Measurements from ENCODE around the gene PIAS4. TPM values are rescaled to one million over a fixed set of nuclear protein-coding genes. Genes with fewer than 3 reads are reported as not detected.

PIAS4 gene
- total RNA-seq, 3 donors from 2014 or later, result 9.4 to 17.0 (median 15.7) TPM

DNA sequence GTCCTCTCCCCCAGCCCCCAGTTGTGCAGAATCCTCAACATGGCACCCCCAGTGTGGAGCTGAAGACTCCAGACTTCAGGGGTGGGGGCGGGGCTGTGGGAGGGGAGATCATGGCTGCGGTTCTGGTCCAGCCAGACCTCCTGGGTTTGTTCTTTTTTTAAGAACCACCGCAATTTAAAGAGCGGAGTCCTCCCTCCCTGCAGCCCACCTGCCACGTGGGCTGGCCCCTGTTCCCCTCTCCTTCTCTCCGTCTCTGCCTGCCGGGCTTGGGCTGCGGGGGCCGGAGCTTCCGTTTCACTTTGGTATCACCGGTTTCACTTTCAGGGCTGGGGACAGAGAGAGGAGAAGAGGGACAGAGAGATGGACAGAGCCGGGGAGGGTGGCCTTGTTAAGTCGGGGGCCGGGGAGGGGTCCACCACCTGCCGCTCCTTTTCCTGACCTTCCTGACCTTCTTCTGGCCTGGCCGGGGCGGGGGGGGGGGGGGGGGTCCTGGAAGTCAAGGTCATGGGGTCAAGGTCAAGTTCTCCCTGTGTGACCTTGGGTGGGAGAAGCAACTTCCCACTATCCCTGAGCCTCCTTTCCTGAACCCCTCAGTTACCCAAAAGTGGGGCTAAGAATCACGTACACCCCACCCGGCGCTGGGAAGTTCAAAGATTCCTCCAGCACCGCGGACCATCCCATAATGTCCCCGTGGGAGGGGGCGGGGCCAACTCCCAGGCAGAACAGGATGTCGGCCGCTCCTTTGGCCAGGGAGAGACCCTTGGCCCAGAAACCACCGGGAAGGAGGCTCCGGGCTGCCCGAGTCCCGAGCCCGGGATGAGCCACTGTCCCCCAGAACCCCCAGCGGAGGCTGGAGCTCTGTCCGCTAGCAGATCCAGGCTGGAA lies 70.5 kb downstream of the PIAS4 start:
- intact Hi-C loops (cut with DNase I; ENCODE audit: low total_unique reads), result no loop called here

GRCh38 chr19:4080473-4080872 lies 72.9 kb downstream of the PIAS4 start:
- Histone ChIP-seq H3K4me1 (no peaks in the 10 kb centered on the region), H3K36me3 (no peaks in the 10 kb centered on the region), H3K4me3 (no peak overlapping the region), H3K9me3 (no peaks in the 10 kb centered on the region), H3K27ac (no peak overlapping the region), H3K27me3 (no peaks in the 10 kb centered on the region)
- DNase-seq (ENCODE audit: low spot score in 2 of 2), result no peak
- intact Hi-C loops (cut with DNase I; ENCODE audit: low total_unique reads), result no loop called here
- TF ChIP-seq, protein P1, sequence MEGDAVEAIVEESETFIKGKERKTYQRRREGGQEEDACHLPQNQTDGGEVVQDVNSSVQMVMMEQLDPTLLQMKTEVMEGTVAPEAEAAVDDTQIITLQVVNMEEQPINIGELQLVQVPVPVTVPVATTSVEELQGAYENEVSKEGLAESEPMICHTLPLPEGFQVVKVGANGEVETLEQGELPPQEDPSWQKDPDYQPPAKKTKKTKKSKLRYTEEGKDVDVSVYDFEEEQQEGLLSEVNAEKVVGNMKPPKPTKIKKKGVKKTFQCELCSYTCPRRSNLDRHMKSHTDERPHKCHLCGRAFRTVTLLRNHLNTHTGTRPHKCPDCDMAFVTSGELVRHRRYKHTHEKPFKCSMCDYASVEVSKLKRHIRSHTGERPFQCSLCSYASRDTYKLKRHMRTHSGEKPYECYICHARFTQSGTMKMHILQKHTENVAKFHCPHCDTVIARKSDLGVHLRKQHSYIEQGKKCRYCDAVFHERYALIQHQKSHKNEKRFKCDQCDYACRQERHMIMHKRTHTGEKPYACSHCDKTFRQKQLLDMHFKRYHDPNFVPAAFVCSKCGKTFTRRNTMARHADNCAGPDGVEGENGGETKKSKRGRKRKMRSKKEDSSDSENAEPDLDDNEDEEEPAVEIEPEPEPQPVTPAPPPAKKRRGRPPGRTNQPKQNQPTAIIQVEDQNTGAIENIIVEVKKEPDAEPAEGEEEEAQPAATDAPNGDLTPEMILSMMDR (IDR thresholded peaks at IDR 0.05), result no peak

More for the DNA sequence above, 70.5 kb downstream of the PIAS4 start:
- no peaks in the 10 kb centered on the region for H3K9me3 ChIP-seq
- no peaks in the 10 kb centered on the region for H3K36me3 ChIP-seq
- no peaks in the 10 kb centered on the region for H3K4me1 ChIP-seq
- H3K27me3 ChIP-seq, result no peaks in the 10 kb centered on the region
- H3K27ac ChIP-seq, result peak overlapping the region; percentile 86 to 88
- peak; percentile 42 to 70 for DNase-seq (ENCODE audit: low spot score in 2 of 2)
- TF ChIP-seq POLR2AphosphoS5 (IDR thresholded peaks at IDR 0.05), result no peak
- no peak for TF ChIP-seq POLR2A (IDR thresholded peaks at IDR 0.05)
- TF ChIP-seq, protein P1 (IDR thresholded peaks at IDR 0.05), result no peak
- peak overlapping the region; percentile 60 to 74 (median 66) for H3K4me3 ChIP-seq

DNA sequence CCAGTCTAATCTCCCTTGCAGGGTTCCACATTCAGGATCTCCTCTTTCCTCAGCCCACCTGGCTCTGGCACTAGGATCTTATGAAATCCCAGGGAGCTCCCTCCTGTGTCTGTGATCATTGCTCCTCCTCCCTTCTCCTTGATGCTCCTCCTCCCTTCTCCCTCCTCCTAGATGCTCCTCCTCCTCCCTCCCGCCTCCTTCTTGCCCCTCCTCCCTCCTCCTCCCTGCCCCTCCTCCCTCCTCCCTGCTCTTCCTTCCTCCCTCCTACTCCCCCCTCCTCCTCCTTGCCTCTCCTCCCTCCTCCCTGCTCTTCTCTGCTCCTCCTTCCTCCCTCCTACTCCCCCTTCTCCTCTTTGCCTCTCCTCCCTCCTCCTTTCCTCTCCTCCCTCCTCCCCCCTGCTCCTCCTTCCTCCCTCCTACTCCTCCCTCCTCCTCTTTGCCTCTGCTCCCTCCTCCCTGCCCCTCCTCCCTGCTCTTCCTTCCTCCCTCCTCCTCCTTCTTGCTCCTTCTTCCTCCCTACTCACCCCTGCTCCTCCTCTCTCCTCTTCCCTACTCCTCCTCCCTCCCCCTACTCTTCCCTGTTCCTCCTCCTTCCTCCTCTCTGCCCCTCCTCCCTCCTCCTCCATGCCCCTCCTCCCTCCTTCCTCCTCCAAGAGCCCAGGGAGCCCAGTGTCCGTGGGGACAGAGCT lies 74.0 kb downstream of the PIAS4 start:
- Histone ChIP-seq H3K4me3 (no peak overlapping the region), H3K36me3 (no peaks in the 10 kb centered on the region), H3K4me1 (no peaks in the 10 kb centered on the region), H3K27ac (no peak overlapping the region), H3K27me3 (no peaks in the 10 kb centered on the region), H3K9me3 (no peaks in the 10 kb centered on the region)
- intact Hi-C loops (cut with DNase I; ENCODE audit: low total_unique reads), result no loop called here
- no peak for DNase-seq (ENCODE audit: low spot score in 2 of 2)
- TF ChIP-seq, protein P1 (IDR thresholded peaks at IDR 0.05), result no peak
- no peak for TF ChIP-seq POLR2AphosphoS5 (IDR thresholded peaks at IDR 0.05)
- no peak for TF ChIP-seq POLR2A (IDR thresholded peaks at IDR 0.05)

DNA sequence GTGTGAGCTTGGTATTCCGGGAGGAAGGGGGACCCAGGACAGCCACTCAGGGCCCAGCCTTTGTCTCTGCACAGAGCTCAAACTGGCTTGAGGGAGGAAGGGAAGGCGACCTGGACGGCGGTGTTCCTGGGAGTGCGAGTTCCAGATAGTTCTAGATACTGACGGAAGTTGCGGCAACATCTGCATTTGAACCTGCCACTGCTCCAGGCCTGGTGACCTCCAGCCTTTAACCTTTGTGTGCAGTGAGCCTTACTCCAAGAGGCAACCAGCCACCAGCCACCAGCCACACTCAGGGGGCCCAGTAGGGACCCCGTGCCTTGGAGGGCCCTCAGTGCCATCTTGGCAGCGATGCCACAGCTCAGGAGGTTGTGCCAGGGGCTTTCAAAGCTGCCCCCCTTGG lies 74.6 kb downstream of the PIAS4 start:
- intact Hi-C loops (cut with DNase I; ENCODE audit: low total_unique reads), result no loop called here

More for the DNA sequence above, 74.6 kb downstream of the PIAS4 start:
- Histone ChIP-seq H3K4me3 (no peak overlapping the region), H3K27me3 (no peaks in the 10 kb centered on the region), H3K4me1 (no peaks in the 10 kb centered on the region), H3K27ac (no peak overlapping the region), H3K9me3 (no peaks in the 10 kb centered on the region), H3K36me3 (no peaks in the 10 kb centered on the region)
- TF ChIP-seq, protein P1 (IDR thresholded peaks at IDR 0.05), result no peak
- TF ChIP-seq POLR2AphosphoS5 (IDR thresholded peaks at IDR 0.05) (no peak), POLR2A (IDR thresholded peaks at IDR 0.05) (no peak)
- no peak for DNase-seq (ENCODE audit: low spot score in 2 of 2)
